Measurements from ENCODE around the gene EPHA6. TPM values are rescaled to one million over a fixed set of nuclear protein-coding genes. Genes with fewer than 3 reads are reported as not detected.
A peak's percentile ranks its signal among the peaks of the same experiment; 100 is the strongest.
"Not testable (repeated sequence)": the region's sequence is repeated elsewhere in the genome, so short reads cannot be mapped to it uniquely, and the experiment has no call there.

The EPHA6 gene
- total RNA-seq, 1 donor from 2014 or later, result not detected

DNA sequence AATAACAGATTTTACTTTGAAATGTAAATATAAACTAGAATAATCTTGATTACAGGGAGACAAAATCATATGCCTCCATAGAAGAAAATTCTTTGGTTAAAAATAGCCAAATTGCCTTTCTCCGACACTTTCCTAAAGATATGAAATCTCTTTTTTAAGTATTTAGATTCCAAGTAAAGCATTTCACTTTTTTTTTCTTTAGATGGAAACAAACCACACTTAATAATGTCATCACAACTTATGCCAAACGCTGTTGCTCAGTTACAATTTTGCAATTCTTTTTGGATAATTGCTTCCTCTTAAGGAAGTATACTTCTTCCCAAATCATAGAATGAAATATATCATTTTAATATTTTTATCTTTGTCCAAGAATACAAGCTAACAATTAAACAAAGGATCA is 656.1 kb downstream of the EPHA6 start:
- intact Hi-C loops (cut with DNase I), result no loop called here
- Histone ChIP-seq H3K9me3 (no peaks in the 10 kb centered on the region), H3K4me3 (no peak overlapping the region), H3K4me1 (no peaks in the 10 kb centered on the region), H3K27me3 (no peaks in the 10 kb centered on the region), H3K36me3 (no peaks in the 10 kb centered on the region), H3K27ac (no peak overlapping the region)
- ATAC-seq (no peak), DNase-seq (no peak)
- TF ChIP-seq, protein P1, sequence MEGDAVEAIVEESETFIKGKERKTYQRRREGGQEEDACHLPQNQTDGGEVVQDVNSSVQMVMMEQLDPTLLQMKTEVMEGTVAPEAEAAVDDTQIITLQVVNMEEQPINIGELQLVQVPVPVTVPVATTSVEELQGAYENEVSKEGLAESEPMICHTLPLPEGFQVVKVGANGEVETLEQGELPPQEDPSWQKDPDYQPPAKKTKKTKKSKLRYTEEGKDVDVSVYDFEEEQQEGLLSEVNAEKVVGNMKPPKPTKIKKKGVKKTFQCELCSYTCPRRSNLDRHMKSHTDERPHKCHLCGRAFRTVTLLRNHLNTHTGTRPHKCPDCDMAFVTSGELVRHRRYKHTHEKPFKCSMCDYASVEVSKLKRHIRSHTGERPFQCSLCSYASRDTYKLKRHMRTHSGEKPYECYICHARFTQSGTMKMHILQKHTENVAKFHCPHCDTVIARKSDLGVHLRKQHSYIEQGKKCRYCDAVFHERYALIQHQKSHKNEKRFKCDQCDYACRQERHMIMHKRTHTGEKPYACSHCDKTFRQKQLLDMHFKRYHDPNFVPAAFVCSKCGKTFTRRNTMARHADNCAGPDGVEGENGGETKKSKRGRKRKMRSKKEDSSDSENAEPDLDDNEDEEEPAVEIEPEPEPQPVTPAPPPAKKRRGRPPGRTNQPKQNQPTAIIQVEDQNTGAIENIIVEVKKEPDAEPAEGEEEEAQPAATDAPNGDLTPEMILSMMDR (IDR thresholded peaks at IDR 0.05), result no peak

DNA sequence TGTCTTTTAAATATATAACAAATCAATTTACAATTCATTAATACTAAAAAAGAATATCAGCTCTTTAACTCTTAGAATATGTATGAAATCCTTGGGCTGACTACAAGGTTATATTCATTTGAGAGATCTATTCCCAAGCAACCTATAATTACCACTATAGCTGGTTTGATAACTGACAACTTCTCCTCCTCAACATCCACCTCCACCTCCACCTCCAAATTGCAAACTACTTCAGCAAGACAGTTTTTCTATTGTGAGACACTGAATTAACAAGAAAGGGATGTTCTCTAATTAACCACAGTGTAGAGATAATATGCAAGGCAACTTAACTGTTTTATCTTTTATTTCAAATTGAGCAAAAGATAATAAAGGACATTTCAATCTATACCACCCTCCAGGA is 665.3 kb downstream of the EPHA6 start:
- intact Hi-C loops (cut with DNase I), result no loop called here
- Histone ChIP-seq H3K27me3 (no peaks in the 10 kb centered on the region), H3K9me3 (no peaks in the 10 kb centered on the region), H3K4me3 (no peak overlapping the region), H3K27ac (no peak overlapping the region), H3K36me3 (no peaks in the 10 kb centered on the region), H3K4me1 (no peaks in the 10 kb centered on the region)
- TF ChIP-seq, protein P1 (IDR thresholded peaks at IDR 0.05), result no peak
- ATAC-seq (no peak), DNase-seq (no peak)

DNA sequence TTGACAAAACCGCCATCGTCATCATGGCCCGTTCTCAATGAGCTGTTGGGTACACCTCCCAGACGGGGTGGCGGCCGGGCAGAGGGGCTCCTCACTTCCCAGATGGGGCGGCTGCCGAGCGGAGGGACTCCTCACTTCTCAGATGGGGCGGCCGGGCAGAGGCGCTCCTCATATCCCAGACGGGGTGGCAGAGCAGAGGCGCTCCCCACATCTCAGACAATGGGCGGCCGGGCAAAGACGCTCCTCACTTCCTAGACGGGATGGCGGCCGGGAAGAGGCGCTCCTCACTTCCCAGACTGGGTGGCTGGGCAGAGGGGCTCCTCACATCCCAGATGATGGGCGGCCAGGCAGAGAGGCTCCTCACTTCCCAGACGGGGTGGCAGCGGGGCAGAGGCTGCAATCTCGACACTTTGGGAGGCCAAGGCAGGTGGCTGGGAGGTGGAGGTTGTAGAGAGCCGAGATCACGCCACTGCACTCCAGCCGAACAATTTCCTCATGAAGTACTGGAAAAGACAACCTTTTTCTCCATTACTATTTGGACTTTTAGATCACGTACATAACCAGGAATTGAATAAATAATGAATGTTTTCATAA is 666.4 kb downstream of the EPHA6 start:
- ATAC-seq; H3K9me3 ChIP-seq; H3K36me3 ChIP-seq; H3K27ac ChIP-seq; intact Hi-C loops (cut with DNase I); DNase-seq; H3K27me3 ChIP-seq; H3K4me1 ChIP-seq; H3K4me3 ChIP-seq: not testable (repeated sequence)

DNA sequence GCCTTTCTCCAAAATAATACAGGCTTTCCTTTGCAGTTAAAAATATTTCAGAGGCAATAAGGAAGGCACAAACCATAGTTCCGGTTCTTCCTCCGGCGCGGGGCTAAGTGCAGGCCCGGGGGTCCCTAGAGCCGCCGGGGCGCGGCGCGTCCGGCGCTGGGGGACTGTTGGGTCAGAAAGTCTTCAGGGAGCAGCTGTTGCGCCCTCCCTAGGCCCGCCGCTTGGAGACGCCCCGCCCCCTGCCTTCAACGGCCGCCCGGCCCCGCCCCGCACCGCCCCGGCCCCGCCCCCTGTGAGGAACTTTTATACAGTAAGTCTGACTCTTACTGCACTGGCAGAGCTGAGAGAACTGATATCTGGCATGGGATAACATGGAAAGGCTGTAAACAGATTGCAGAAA is 667.0 kb downstream of the EPHA6 start:
- intact Hi-C loops (cut with DNase I), result no loop called here
- H3K9me3 ChIP-seq, result no peaks in the 10 kb centered on the region
- H3K27ac ChIP-seq, result no peak overlapping the region
- TF ChIP-seq, protein P1 (IDR thresholded peaks at IDR 0.05), result no peak
- H3K4me1 ChIP-seq, result no peaks in the 10 kb centered on the region
- peak; percentile 48 for ATAC-seq
- H3K36me3 ChIP-seq, result no peaks in the 10 kb centered on the region
- DNase-seq, result no peak
- H3K4me3 ChIP-seq, result no peak overlapping the region
- no peaks in the 10 kb centered on the region for H3K27me3 ChIP-seq

DNA sequence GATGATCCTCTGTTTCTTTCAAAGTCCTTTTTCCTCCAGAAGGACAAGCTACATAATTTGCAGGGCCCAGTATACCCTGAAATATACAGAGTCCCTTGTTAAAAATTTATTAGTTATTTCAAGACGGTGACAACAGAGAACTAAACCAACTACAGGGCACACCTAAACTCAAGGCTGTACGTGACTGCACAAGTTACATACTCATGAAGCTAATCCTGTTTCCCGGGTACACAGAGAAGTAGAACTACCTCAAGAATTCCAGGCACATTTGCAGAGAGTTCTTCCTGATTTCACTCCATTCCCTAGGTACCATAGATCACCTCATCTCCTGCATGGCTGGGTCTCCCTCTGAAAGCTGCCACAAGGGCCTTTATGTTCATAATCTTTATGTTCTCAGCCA is 670.8 kb downstream of the EPHA6 start:
- DNase-seq (no peak), ATAC-seq (no peak)
- H3K9me3 ChIP-seq, result no peaks in the 10 kb centered on the region
- H3K4me3 ChIP-seq, result no peak overlapping the region
- no peak overlapping the region for H3K27ac ChIP-seq
- TF ChIP-seq, protein P1 (IDR thresholded peaks at IDR 0.05), result no peak
- no peaks in the 10 kb centered on the region for H3K4me1 ChIP-seq
- intact Hi-C loops (cut with DNase I), result no loop called here
- H3K36me3 ChIP-seq, result no peaks in the 10 kb centered on the region
- H3K27me3 ChIP-seq, result no peaks in the 10 kb centered on the region

DNA sequence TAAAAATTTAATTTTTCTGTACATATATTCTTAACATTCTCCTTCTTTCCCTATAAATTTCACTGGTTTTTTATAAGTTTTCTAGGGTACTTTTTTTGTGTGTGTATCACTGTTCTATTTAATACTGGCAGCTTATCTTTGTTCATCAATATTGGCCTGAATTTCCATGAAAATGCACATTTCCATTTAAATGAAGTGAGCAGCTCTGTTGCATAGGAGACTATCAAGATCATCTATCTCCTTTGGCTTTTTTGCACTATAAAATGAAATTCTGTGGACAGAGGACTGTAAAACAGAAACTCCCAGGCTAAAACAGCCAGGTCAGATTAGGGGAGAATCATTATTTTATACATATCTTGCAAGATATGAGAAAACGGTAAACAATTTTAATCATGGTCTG is 673.2 kb downstream of the EPHA6 start:
- Histone ChIP-seq H3K9me3 (no peaks in the 10 kb centered on the region), H3K36me3 (no peaks in the 10 kb centered on the region), H3K27me3 (no peaks in the 10 kb centered on the region), H3K4me3 (no peak overlapping the region), H3K27ac (no peak overlapping the region), H3K4me1 (no peaks in the 10 kb centered on the region)
- ATAC-seq (no peak), DNase-seq (no peak)
- intact Hi-C loops (cut with DNase I), result no loop called here
- TF ChIP-seq, protein P1 (IDR thresholded peaks at IDR 0.05), result no peak
